Measurements from ENCODE around the gene NCKAP5. TPM values are rescaled to one million over a fixed set of nuclear protein-coding genes. Genes with fewer than 3 reads are reported as not detected.
A peak's percentile ranks its signal among the peaks of the same experiment; 100 is the strongest.

The NCKAP5 gene
- total RNA-seq, 2 donors from 2014 or later: 0.78 to 2.6 TPM

GRCh38 chr2:133596701-133597393 is 28.6 kb upstream of the NCKAP5 start:
- Histone ChIP-seq H3K4me1 (no peaks in the 10 kb centered on the region), H3K9me3 (no peaks in the 10 kb centered on the region), H3K36me3 (replicated peaks in 1 of 2; ENCODE audit: insufficient read depth in 1 of 2, low read depth in 2 of 2) (no peaks in the 10 kb centered on the region), H3K27ac (no peak overlapping the region), H3K27me3 (no peaks in the 10 kb centered on the region), H3K4me3 (no peak overlapping the region)
- no peak for DNase-seq
- ATAC-seq: no peak
- intact Hi-C loops (cut with DNase I): no loop called here
- 43 to 53% methylated on average over 4 of the region's 4 CpGs for WGBS, 2 donors
- no peak for TF ChIP-seq CTCF (IDR thresholded peaks at IDR 0.05)
- no peak for TF ChIP-seq POLR2A (IDR thresholded peaks at IDR 0.05)

- WGBS, 2 donors: 6 to 32% methylated on average over 3 to 4 of the region's 4 CpGs
- Histone ChIP-seq H3K4me1 (no peaks in the 10 kb centered on the region), H3K27ac (no peak overlapping the region), H3K9me3 (no peaks in the 10 kb centered on the region), H3K27me3 (no peaks in the 10 kb centered on the region), H3K36me3 (replicated peaks in 1 of 2; ENCODE audit: insufficient read depth in 1 of 2, low read depth in 2 of 2) (no peaks in the 10 kb centered on the region), H3K4me3 (no peak overlapping the region)
- intact Hi-C loops (cut with DNase I): no loop called here
- peak; percentile 60 for ATAC-seq
- no peak for TF ChIP-seq CTCF (IDR thresholded peaks at IDR 0.05)
- TF ChIP-seq POLR2A (IDR thresholded peaks at IDR 0.05): no peak
- DNase-seq: peak; percentile 17 to 45 (median 30)
These were observed 22.9 kb upstream of the NCKAP5 start for GRCh38 chr2:133591164-133591563.

GRCh38 chr2:133589456-133589855 is 21.2 kb upstream of the NCKAP5 start:
- 75 to 84% methylated on average over 4 of the region's 4 CpGs for WGBS, 2 donors
- DNase-seq (no peak), ATAC-seq (no peak)
- Histone ChIP-seq H3K9me3 (no peaks in the 10 kb centered on the region), H3K4me1 (no peaks in the 10 kb centered on the region), H3K27ac (no peak overlapping the region), H3K36me3 (replicated peaks in 1 of 2; ENCODE audit: insufficient read depth in 1 of 2, low read depth in 2 of 2) (no peaks in the 10 kb centered on the region), H3K27me3 (no peaks in the 10 kb centered on the region), H3K4me3 (no peak overlapping the region)
- intact Hi-C loops (cut with DNase I): no loop called here
- no peak for TF ChIP-seq CTCF (IDR thresholded peaks at IDR 0.05)

- intact Hi-C loops (cut with DNase I): no loop called here
- Histone ChIP-seq H3K27me3 (no peaks in the 10 kb centered on the region), H3K27ac (no peak overlapping the region), H3K36me3 (replicated peaks in 1 of 2; ENCODE audit: insufficient read depth in 1 of 2, low read depth in 2 of 2) (no peaks in the 10 kb centered on the region), H3K4me3 (no peak overlapping the region), H3K4me1 (no peaks in the 10 kb centered on the region), H3K9me3 (no peaks in the 10 kb centered on the region)
- TF ChIP-seq POLR2A (IDR thresholded peaks at IDR 0.05): no peak
- TF ChIP-seq CTCF (IDR thresholded peaks at IDR 0.05): no peak
- DNase-seq (no peak), ATAC-seq (no peak)
- WGBS, 2 donors: 58% methylated on average over 1 of the region's 1 CpG; no CpG with 5 or more reads in 1 of the 2 donors
These were observed 19.9 kb upstream of the NCKAP5 start for GRCh38 chr2:133588144-133588543.

- TF ChIP-seq CTCF (IDR thresholded peaks at IDR 0.05) (no peak), POLR2A (IDR thresholded peaks at IDR 0.05) (no peak)
- no peak for DNase-seq
- 72 to 73% methylated on average over 4 to 6 of the region's 6 CpGs for WGBS, 2 donors
- Histone ChIP-seq H3K27ac (no peak overlapping the region), H3K9me3 (no peaks in the 10 kb centered on the region), H3K27me3 (no peaks in the 10 kb centered on the region), H3K4me1 (no peaks in the 10 kb centered on the region), H3K4me3 (no peak overlapping the region), H3K36me3 (replicated peaks in 1 of 2; ENCODE audit: insufficient read depth in 1 of 2, low read depth in 2 of 2) (no peaks in the 10 kb centered on the region)
- intact Hi-C loops (cut with DNase I): no loop called here
- ATAC-seq: no peak
These were observed 18.7 kb upstream of the NCKAP5 start for GRCh38 chr2:133586978-133587377.
